DND-41 (cell line): ENCODE results near the gene PDE3A.

Source experiments
- ATAC-seq: fragments of 200-7000 bp; cut with Tn5 transposase; 3 replicates; pipeline ENCODE4 v1.9.1; 2021; ENCODE audit warnings: low read depth; ENCODE audit not compliant: insufficient read depth
- DNase-seq: peaks from one replicate; pipeline ENCODE4 v3.0.0-alpha.2; 2020
- H2AFZ ChIP-seq: 2 replicates; pipeline ENCODE4 v1.6.0; 2012; ENCODE audit warnings: low read depth, low read length
- H3K27ac ChIP-seq: 2 replicates; pipeline ENCODE4 v1.5.1; 2012; ENCODE audit warnings: low read length, inconsistent platforms
- H3K27me3 ChIP-seq: fragments of 200-600 bp; sonication (generic); 2 replicates; pipeline ENCODE4 v1.6.0; 2012; ENCODE audit warnings: low read length, mild to moderate bottlenecking, inconsistent platforms; ENCODE audit not compliant: insufficient read depth, poor library complexity
- H3K36me3 ChIP-seq: 2 replicates; pipeline ENCODE4 v1.5.1; 2012; ENCODE audit warnings: low read length, inconsistent platforms; ENCODE audit not compliant: insufficient read depth
- H3K4me1 ChIP-seq: 2 replicates; pipeline ENCODE4 v1.5.1; 2012; ENCODE audit warnings: mild to moderate bottlenecking, low read length; ENCODE audit not compliant: insufficient read depth
- H3K4me2 ChIP-seq: 2 replicates; pipeline ENCODE4 v1.6.0; 2012; ENCODE audit warnings: mild to moderate bottlenecking, moderate library complexity, low read length, inconsistent platforms; ENCODE audit not compliant: insufficient read depth
- H3K4me3 ChIP-seq, 2 experiments: fragments of 200-600 bp in 1 of 2; shearing (Covaris generic) in 1 of 2; 2 replicates each; pipeline ENCODE4 v1.5.1; 2012 to 2016; ENCODE audit warnings: inconsistent platforms in 2 of 2, low read length in 2 of 2, mild to moderate bottlenecking in 2 of 2, low read depth in 1 of 2, moderate library complexity in 1 of 2
- H3K79me2 ChIP-seq: 2 replicates; pipeline ENCODE4 v1.6.0; 2012; ENCODE audit warnings: low read length, inconsistent platforms; ENCODE audit not compliant: insufficient read depth
- H3K9ac ChIP-seq: 2 replicates; pipeline ENCODE4 v1.6.0; 2012; ENCODE audit warnings: low read depth, mild to moderate bottlenecking, inconsistent platforms, low read length, moderate library complexity
- H3K9me3 ChIP-seq: 2 replicates; pipeline ENCODE4 v1.5.1; 2012; ENCODE audit warnings: low read length, moderate library complexity, mild to moderate bottlenecking, inconsistent platforms; ENCODE audit not compliant: insufficient read depth, severe bottlenecking
- H4K20me1 ChIP-seq: 2 replicates; pipeline ENCODE4 v1.6.0; 2012; ENCODE audit warnings: low read length; ENCODE audit not compliant: insufficient read depth
- CTCF ChIP-seq: IDR thresholded peaks from 2 replicates; pipeline ENCODE4 v1.5.1; 2012; ENCODE audit warnings: borderline replicate concordance, low read length, moderate library complexity, mild to moderate bottlenecking; ENCODE audit not compliant: poor library complexity, severe bottlenecking; ENCODE audit errors: extremely low read depth
- EZH2 ChIP-seq: IDR thresholded peaks from 3 replicates; pipeline ENCODE4 v1.6.1; 2012; ENCODE audit warnings: borderline replicate concordance, low read depth, mild to moderate bottlenecking, moderate library complexity, low read length, inconsistent platforms; ENCODE audit not compliant: severe bottlenecking

The PDE3A gene

DNA sequence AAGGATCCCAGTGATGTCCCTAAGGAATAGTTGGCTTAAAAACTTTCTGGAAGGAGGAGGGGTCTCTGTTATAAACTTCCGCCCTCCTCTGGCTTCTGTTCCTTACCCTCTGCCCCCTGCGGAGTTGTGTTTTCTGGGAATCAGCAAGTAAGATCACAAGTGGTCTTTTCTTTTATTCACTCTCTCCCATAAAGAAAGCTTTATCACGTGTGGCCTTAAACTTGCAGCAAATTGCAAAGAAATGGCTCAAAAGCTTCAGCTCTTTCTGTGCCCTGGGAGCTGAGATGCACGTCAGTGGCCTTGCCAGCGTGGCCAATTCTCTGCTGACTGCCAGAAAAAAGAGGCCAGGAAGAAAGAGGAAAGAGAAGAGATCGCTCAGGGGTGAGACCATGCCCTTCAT, 326.9 kb downstream of the PDE3A start, which contains the start of gene SLCO1C1:
Gene SLCO1C1 (plus strand): TSS at position 101 of the 400 bp plus-strand sequence. CDS start 4,245 bp downstream, outside the sequence.
- Histone ChIP-seq H3K4me3 (no peak within 1 kb of the TSS), H3K27ac (no peak within 1 kb of the TSS), H3K36me3 (no peaks in the 10 kb centered on the region), H3K4me2 (no peak within 1 kb of the TSS), H4K20me1 (no peaks in the 10 kb centered on the region), H3K79me2 (no peaks in the 10 kb centered on the region), H3K4me1 (no peaks in the 10 kb centered on the region), H3K9me3 (no peaks in the 10 kb centered on the region), H2AFZ (no peak within 1 kb of the TSS), H3K27me3 (no peaks in the 10 kb centered on the region), H3K9ac (no peak within 1 kb of the TSS)
- no peak for ATAC-seq
- no peak for DNase-seq
- TF ChIP-seq CTCF (no peak), EZH2 (no peak)

- H3K79me2 ChIP-seq, result no peaks in the 10 kb centered on the region
- TF ChIP-seq CTCF (no peak), EZH2 (no peak)
- no peaks in the 10 kb centered on the region for H3K4me1 ChIP-seq
- no peak overlapping the region for H3K4me3 ChIP-seq
- DNase-seq, result no peak
- H3K36me3 ChIP-seq, result no peaks in the 10 kb centered on the region
- H3K9ac ChIP-seq, result no peak overlapping the region
- no peak overlapping the region for H2AFZ ChIP-seq
- ATAC-seq, result no peak
- no peaks in the 10 kb centered on the region for H3K27me3 ChIP-seq
- H4K20me1 ChIP-seq, result no peaks in the 10 kb centered on the region
- H3K27ac ChIP-seq, result no peak overlapping the region
- H3K9me3 ChIP-seq, result no peaks in the 10 kb centered on the region
- no peak overlapping the region for H3K4me2 ChIP-seq
These were observed 328.0 kb downstream of the PDE3A start for GRCh38 chr12:20696181-20696905.

GRCh38 chr12:20701106-20701505, 332.8 kb downstream of the PDE3A start:
- ATAC-seq (no peak), DNase-seq (no peak)
- Histone ChIP-seq H3K27me3 (no peaks in the 10 kb centered on the region), H3K9me3 (no peaks in the 10 kb centered on the region), H3K36me3 (no peaks in the 10 kb centered on the region), H3K79me2 (no peaks in the 10 kb centered on the region), H3K4me1 (no peaks in the 10 kb centered on the region), H3K4me3 (no peak overlapping the region), H3K4me2 (no peak overlapping the region), H2AFZ (no peak overlapping the region), H3K9ac (no peak overlapping the region), H3K27ac (no peak overlapping the region), H4K20me1 (no peaks in the 10 kb centered on the region)
- TF ChIP-seq EZH2, result no peak
- no peak for TF ChIP-seq CTCF
